ENCODE data around the gene GALNTL6. TPM values are rescaled to one million over a fixed set of nuclear protein-coding genes. Genes with fewer than 3 reads are reported as not detected.

GALNTL6 gene
- polyA plus RNA-seq, 1 donor from 2014 or later = 14.9 TPM

GRCh38 chr4:172225457-172225856, 412.3 kb downstream of the GALNTL6 start:
- no peaks in the 10 kb centered on the region for H3F3A ChIP-seq (ENCODE audit: insufficient read depth, low read length, poor library complexity, severe bottlenecking)
- H3K9me2 ChIP-seq (ENCODE audit: insufficient read depth, low read length) = no peaks in the 10 kb centered on the region
- TF ChIP-seq MXI1 (conservative IDR thresholded peaks at IDR 0.05; ENCODE audit: poor library complexity, severe bottlenecking) = no peak
- no peak for TF ChIP-seq REST (IDR thresholded peaks at IDR 0.05; ENCODE audit: borderline replicate concordance)
- no peak for TF ChIP-seq EZH2 (IDR thresholded peaks at IDR 0.05; ENCODE audit: borderline replicate concordance, insufficient read depth, low read length, poor library complexity, severe bottlenecking)
- no peak for TF ChIP-seq TAF1 (IDR thresholded peaks at IDR 0.05; ENCODE audit: low read depth)
- no peak for TF ChIP-seq EP300 (conservative IDR thresholded peaks at IDR 0.05; ENCODE audit: poor library complexity, severe bottlenecking)
- no peak for TF ChIP-seq RAD21 (conservative IDR thresholded peaks at IDR 0.05)
- no peak for TF ChIP-seq CTCF (IDR thresholded peaks at IDR 0.05; ENCODE audit: poor library complexity, severe bottlenecking)
- TF ChIP-seq POLR2AphosphoS5 (IDR thresholded peaks at IDR 0.05) = no peak
- no peak for TF ChIP-seq SMC3 (conservative IDR thresholded peaks at IDR 0.05; ENCODE audit: poor library complexity)
- no peaks in the 10 kb centered on the region for H3K9me3 ChIP-seq (ENCODE audit: low read length)
- no peak overlapping the region for H3K9ac ChIP-seq (ENCODE audit: low read length)
- no peaks in the 10 kb centered on the region for H3K36me3 ChIP-seq (ENCODE audit: insufficient read depth, low read length)
- no peak overlapping the region for H3K27ac ChIP-seq (ENCODE audit: low read length)
- no peak overlapping the region for H3K4me2 ChIP-seq (ENCODE audit: low read length)
- no peaks in the 10 kb centered on the region for H4K20me1 ChIP-seq (ENCODE audit: insufficient read depth)
- no peaks in the 10 kb centered on the region for H3K79me2 ChIP-seq (replicated peaks; ENCODE audit: insufficient read depth, low read length)
- H2AFZ ChIP-seq (ENCODE audit: low read depth, low read length) = no peak overlapping the region
- no peak overlapping the region for H3K4me3 ChIP-seq (ENCODE audit: low read length)
- H3K27me3 ChIP-seq (ENCODE audit: insufficient read depth, low read depth, low read length) = no peaks in the 10 kb centered on the region

DNA sequence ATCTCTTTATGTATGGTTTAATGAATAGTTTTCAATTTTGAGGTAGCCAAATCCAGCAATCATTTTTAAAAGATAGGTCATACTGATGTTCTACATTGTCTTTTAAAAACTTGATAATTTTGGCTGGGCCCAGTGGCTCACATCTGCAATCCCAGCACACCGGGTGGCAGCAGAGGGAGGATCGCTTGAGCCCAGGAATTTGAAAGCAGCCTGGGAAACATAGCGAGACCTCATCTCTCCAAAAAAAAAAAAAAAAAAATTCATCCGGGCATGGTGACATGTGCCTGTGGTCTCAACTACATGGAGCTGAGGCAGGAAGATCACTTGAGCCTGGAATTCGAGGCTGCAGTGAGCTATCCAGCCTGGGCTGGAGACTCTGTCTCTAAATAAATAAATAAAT, 419.8 kb downstream of the GALNTL6 start:
- H3K9me2 ChIP-seq (ENCODE audit: insufficient read depth, low read length) = no peaks in the 10 kb centered on the region
- TF ChIP-seq MXI1 (conservative IDR thresholded peaks at IDR 0.05; ENCODE audit: poor library complexity, severe bottlenecking) = no peak
- no peaks in the 10 kb centered on the region for H3K79me2 ChIP-seq (replicated peaks; ENCODE audit: insufficient read depth, low read length)
- no peak overlapping the region for H3K4me2 ChIP-seq (ENCODE audit: low read length)
- no peaks in the 10 kb centered on the region for H3K27me3 ChIP-seq (ENCODE audit: insufficient read depth, low read depth, low read length)
- no peak overlapping the region for H3K4me3 ChIP-seq (ENCODE audit: low read length)
- no peaks in the 10 kb centered on the region for H3K9me3 ChIP-seq (ENCODE audit: low read length)
- no peaks in the 10 kb centered on the region for H4K20me1 ChIP-seq (ENCODE audit: insufficient read depth)
- H2AFZ ChIP-seq (ENCODE audit: low read depth, low read length) = no peak overlapping the region
- no peak overlapping the region for H3K27ac ChIP-seq (ENCODE audit: low read length)
- no peaks in the 10 kb centered on the region for H3K36me3 ChIP-seq (ENCODE audit: insufficient read depth, low read length)
- H3K9ac ChIP-seq (ENCODE audit: low read length) = no peak overlapping the region
- H3F3A ChIP-seq (ENCODE audit: insufficient read depth, low read length, poor library complexity, severe bottlenecking) = no peaks in the 10 kb centered on the region

- Histone ChIP-seq H3K9ac (ENCODE audit: low read length) (no peak overlapping the region), H3K79me2 (replicated peaks; ENCODE audit: insufficient read depth, low read length) (no peaks in the 10 kb centered on the region), H3K9me3 (ENCODE audit: low read length) (no peaks in the 10 kb centered on the region), H4K20me1 (ENCODE audit: insufficient read depth) (no peaks in the 10 kb centered on the region), H3K9me2 (ENCODE audit: insufficient read depth, low read length) (no peaks in the 10 kb centered on the region), H3K4me2 (ENCODE audit: low read length) (no peak overlapping the region), H3K27ac (ENCODE audit: low read length) (no peak overlapping the region), H3K4me3 (ENCODE audit: low read length) (no peak overlapping the region), H3K36me3 (ENCODE audit: insufficient read depth, low read length) (no peaks in the 10 kb centered on the region), H2AFZ (ENCODE audit: low read depth, low read length) (no peak overlapping the region), H3F3A (ENCODE audit: insufficient read depth, low read length, poor library complexity, severe bottlenecking) (no peaks in the 10 kb centered on the region), H3K27me3 (ENCODE audit: insufficient read depth, low read depth, low read length) (no peaks in the 10 kb centered on the region)
- TF ChIP-seq POLR2AphosphoS5 (IDR thresholded peaks at IDR 0.05) (no peak), RAD21 (conservative IDR thresholded peaks at IDR 0.05) (no peak), REST (IDR thresholded peaks at IDR 0.05; ENCODE audit: borderline replicate concordance) (no peak), SMC3 (conservative IDR thresholded peaks at IDR 0.05; ENCODE audit: poor library complexity) (no peak), CTCF (IDR thresholded peaks at IDR 0.05; ENCODE audit: poor library complexity, severe bottlenecking) (no peak), TAF1 (IDR thresholded peaks at IDR 0.05; ENCODE audit: low read depth) (no peak), EP300 (conservative IDR thresholded peaks at IDR 0.05; ENCODE audit: poor library complexity, severe bottlenecking) (no peak), MXI1 (conservative IDR thresholded peaks at IDR 0.05; ENCODE audit: poor library complexity, severe bottlenecking) (no peak), EZH2 (IDR thresholded peaks at IDR 0.05; ENCODE audit: borderline replicate concordance, insufficient read depth, low read length, poor library complexity, severe bottlenecking) (no peak)
These were observed 430.3 kb downstream of the GALNTL6 start for GRCh38 chr4:172243551-172243950.
